ENCODE data around the gene ZDHHC5. TPM values are rescaled to one million over a fixed set of nuclear protein-coding genes. Genes with fewer than 3 reads are reported as not detected.
A peak's percentile ranks its signal among the peaks of the same experiment; 100 is the strongest.
"Not testable (repeated sequence)": the region's sequence is repeated elsewhere in the genome, so short reads cannot be mapped to it uniquely, and the experiment has no call there.

ZDHHC5 gene
- total RNA-seq, 2 donors from 2014 or later: 80.2 to 82.1 TPM

DNA sequence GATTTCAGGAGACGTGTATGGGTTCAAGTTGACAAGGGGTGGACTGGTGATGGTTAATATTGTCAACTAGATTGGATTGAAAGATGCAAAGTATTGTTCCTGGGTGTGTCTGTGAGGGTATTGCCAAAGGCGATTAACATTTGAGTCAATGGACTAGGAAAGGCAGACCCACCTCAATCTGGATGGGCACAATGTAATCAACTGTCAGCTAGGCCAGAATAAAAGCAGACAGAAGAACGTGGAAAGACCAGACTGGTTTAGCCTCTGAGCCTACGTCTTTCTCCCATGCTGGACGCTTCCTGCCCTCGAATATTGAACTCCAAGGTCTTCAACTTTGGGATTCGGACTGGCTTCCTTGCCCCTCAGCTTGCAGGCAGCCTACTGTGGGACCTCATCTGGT lies 16.5 kb upstream of the ZDHHC5 start:
- Histone ChIP-seq H3K27me3 (peaks cover 32% of the 10 kb centered on the region), H3K4me1 (no peaks in the 10 kb centered on the region), H3K9me3 (no peaks in the 10 kb centered on the region), H3K9ac (ENCODE audit: low read depth in 2 of 2, low read length in 2 of 2) (no peak overlapping the region), H3K27ac (no peak overlapping the region), H3K4me3 (no peak overlapping the region), H3K36me3 (no peaks in the 10 kb centered on the region)
- DNase-seq: no peak
- TF ChIP-seq, protein P1, sequence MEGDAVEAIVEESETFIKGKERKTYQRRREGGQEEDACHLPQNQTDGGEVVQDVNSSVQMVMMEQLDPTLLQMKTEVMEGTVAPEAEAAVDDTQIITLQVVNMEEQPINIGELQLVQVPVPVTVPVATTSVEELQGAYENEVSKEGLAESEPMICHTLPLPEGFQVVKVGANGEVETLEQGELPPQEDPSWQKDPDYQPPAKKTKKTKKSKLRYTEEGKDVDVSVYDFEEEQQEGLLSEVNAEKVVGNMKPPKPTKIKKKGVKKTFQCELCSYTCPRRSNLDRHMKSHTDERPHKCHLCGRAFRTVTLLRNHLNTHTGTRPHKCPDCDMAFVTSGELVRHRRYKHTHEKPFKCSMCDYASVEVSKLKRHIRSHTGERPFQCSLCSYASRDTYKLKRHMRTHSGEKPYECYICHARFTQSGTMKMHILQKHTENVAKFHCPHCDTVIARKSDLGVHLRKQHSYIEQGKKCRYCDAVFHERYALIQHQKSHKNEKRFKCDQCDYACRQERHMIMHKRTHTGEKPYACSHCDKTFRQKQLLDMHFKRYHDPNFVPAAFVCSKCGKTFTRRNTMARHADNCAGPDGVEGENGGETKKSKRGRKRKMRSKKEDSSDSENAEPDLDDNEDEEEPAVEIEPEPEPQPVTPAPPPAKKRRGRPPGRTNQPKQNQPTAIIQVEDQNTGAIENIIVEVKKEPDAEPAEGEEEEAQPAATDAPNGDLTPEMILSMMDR (IDR thresholded peaks at IDR 0.05): no peak
- intact Hi-C loops (cut with DNase I): no loop called here

DNA sequence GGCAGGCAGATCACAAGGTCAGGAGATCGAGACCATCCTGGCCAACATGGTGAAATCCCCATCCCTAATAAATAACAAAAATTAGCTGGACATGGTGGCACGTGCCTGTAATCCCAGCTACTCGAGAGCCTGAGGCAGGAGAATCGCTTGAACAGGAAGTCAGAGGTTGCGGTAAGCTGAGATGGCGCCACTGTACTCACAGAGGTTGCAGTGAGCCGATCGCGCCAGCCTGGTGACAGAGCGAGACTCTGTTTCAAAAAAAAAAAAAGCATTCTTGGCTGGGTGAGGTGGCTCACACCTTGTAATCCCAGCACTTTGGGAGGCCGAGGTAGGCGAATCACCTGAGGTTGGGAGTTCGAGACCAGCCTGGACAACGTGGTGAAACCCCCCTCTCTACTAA lies 15.7 kb upstream of the ZDHHC5 start:
- H3K9me3 ChIP-seq; H3K27ac ChIP-seq; intact Hi-C loops (cut with DNase I); H3K9ac ChIP-seq (ENCODE audit: low read depth in 2 of 2, low read length in 2 of 2); H3K4me3 ChIP-seq; DNase-seq; H3K36me3 ChIP-seq; H3K4me1 ChIP-seq: not testable (repeated sequence)
- H3K27me3 ChIP-seq: peaks cover 23% of the 10 kb centered on the region

DNA sequence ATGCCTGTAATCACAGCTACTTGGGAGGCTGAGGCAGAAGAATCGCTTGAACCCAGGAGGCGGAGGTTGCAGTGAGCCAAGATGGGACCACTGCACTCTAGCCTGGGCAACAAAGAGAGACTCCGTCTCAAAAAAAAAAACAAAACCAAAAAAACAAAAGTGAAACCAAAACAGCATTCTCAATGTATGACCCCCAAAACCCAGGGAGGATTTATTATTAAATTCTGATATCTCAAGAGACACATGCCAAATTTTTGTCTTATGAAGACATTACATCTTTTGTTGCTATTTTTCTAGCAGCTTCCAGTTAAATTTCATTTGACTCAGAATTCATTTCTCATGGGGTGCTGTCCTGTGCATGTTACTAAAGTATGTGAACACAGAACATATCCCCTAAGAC lies 15.3 kb upstream of the ZDHHC5 start:
- Histone ChIP-seq H3K27me3 (peaks cover 19% of the 10 kb centered on the region), H3K4me1 (no peaks in the 10 kb centered on the region), H3K27ac (no peak overlapping the region), H3K4me3 (no peak overlapping the region), H3K9me3 (no peaks in the 10 kb centered on the region), H3K9ac (ENCODE audit: low read depth in 2 of 2, low read length in 2 of 2) (no peak overlapping the region), H3K36me3 (no peaks in the 10 kb centered on the region)
- TF ChIP-seq, protein P1 (IDR thresholded peaks at IDR 0.05): no peak
- no peak for DNase-seq
- intact Hi-C loops (cut with DNase I): no loop called here

DNA sequence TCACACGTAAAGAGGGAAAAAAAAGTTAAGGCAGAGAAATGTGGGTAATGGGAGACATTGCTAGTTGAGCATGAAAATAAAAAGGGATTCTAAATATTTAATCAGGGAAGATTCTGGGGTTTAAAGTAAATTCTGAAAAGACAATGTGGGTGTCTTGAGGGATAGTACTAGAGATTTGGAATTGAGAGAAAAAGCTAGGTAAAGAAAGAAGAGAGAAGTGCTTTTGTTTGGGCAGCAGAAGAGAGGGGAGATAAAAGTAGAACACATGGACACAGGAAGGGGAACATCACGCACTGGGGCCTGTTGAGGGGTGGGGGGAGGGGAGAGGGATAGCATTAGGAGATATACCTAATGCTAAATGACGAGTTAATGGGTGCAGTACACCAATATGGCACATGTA lies 14.8 kb upstream of the ZDHHC5 start:
- Histone ChIP-seq H3K4me3 (no peak overlapping the region), H3K36me3 (no peaks in the 10 kb centered on the region), H3K9me3 (no peaks in the 10 kb centered on the region), H3K27ac (no peak overlapping the region), H3K27me3 (peaks cover 14% of the 10 kb centered on the region), H3K4me1 (peaks cover 3% of the 10 kb centered on the region), H3K9ac (ENCODE audit: low read depth in 2 of 2, low read length in 2 of 2) (no peak overlapping the region)
- intact Hi-C loops (cut with DNase I): no loop called here
- TF ChIP-seq, protein P1 (IDR thresholded peaks at IDR 0.05): no peak
- DNase-seq: no peak

DNA sequence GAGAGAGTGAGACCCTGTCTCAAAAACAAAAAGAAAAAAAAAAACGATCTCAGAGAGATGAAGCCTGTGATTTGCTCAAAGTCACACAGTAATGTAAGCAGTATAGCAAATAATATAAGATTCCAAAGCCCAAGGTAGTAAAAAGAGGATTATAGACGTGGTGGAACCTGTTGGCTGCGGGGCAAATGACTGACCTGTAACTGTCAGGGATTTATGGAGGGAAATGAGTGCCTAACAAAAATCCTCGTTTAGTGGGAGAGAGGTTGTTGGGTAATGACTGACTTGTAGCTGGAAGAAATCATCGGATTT lies 11.1 kb upstream of the ZDHHC5 start:
- Histone ChIP-seq H3K4me3 (peak overlapping the region; percentile 70), H3K9me3 (no peaks in the 10 kb centered on the region), H3K27me3 (no peaks in the 10 kb centered on the region), H3K9ac (ENCODE audit: low read depth in 2 of 2, low read length in 2 of 2) (peak overlapping the region; percentile 61 to 76), H3K36me3 (peaks cover 11% of the 10 kb centered on the region), H3K4me1 (peaks cover 9% of the 10 kb centered on the region), H3K27ac (peak overlapping the region; percentile 86)
- intact Hi-C loops (cut with DNase I): no loop called here
- no peak for DNase-seq
- TF ChIP-seq, protein P1 (IDR thresholded peaks at IDR 0.05): no peak

DNA sequence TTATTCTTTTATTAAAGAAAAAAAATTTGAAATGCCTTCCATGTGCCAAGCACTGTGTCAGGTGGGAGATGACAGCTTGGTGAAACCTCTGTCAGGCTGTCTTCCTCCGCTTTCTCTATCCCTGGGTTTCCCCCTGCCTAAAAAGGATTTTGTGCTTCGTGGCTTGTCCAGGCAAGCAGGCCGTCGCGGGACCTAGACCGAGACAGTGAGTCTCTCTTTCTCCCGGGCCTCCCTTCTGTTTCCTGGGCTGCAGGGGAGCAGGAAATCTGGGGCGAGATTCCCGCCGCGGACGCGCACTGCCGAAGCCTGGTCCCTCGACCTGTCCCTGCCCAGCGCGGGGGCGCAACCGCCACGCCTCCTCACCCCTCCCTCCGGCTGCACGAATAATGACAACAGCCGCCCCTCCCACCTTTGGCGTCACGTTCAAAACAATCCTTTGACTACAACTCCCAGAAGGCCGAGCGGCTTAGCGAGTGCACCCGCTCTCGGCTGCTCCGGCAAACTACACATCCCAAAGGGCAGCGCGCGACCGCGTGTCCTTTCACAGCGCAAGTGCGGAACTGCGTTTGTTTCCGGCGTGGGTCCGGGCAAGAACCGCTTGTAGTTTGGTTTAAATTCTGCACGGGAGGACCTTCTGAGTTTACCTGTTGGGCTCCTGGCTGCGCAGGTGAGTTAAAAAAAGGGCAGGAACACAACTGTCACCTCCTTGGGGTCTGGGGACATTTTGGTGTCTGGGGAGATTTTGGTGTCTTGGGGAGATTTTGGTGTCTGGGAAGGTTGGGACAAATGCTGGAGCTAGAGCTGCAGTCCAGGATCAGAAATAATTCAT lies 10.5 kb upstream of the ZDHHC5 start, which contains the start of gene CLP1:
TSS of gene CLP1 (plus strand) at position 569 of the 829 bp plus-strand sequence. CDS start 1,715 bp downstream, outside the sequence.
- DNase-seq: peak; percentile 100
- Histone ChIP-seq H3K4me3 (peak within 1 kb of the TSS; percentile 70), H3K27me3 (no peaks in the 10 kb centered on the region), H3K4me1 (peaks cover 9% of the 10 kb centered on the region), H3K9me3 (no peaks in the 10 kb centered on the region), H3K36me3 (peaks cover 11% of the 10 kb centered on the region), H3K27ac (peak within 1 kb of the TSS; percentile 86), H3K9ac (ENCODE audit: low read depth in 2 of 2, low read length in 2 of 2) (peak within 1 kb of the TSS; percentile 61 to 76)
- TF ChIP-seq, protein P1 (IDR thresholded peaks at IDR 0.05): no peak
- intact Hi-C loops (cut with DNase I): no loop called here

Data from colonic mucosa (tissue), 4 donors.